ENCODE measurements around the gene AFF3. TPM values are rescaled to one million over a fixed set of nuclear protein-coding genes. Genes with fewer than 3 reads are reported as not detected.

AFF3 gene
- total and polyA plus RNA-seq, 2 of the 8 experiments (the other 6 are each of a cell fraction or from before 2014, with no cell fraction given), result 0.27 to 3.0 TPM

- H3K79me1 ChIP-seq (ENCODE audit: low read depth, low read length), result no peaks in the 10 kb centered on the region
- H3K18ac ChIP-seq (ENCODE audit: extremely low read depth, low read length), result no peak overlapping the region
- H3K4me2 ChIP-seq (ENCODE audit: insufficient read depth in 1 of 2, low read depth in 2 of 2, low read length in 2 of 2), result no peak overlapping the region
- H4K91ac ChIP-seq (replicated peaks; ENCODE audit: insufficient read length, low read length), result no peak overlapping the region
- no peak overlapping the region for H3K4ac ChIP-seq (replicated peaks; ENCODE audit: insufficient read length, low read depth, low read length)
- H2BK5ac ChIP-seq (ENCODE audit: low read depth, low read length), result no peak overlapping the region
- no peaks in the 10 kb centered on the region for H3K36me3 ChIP-seq (ENCODE audit: control insufficient read depth in 2 of 4, insufficient read depth in 4 of 4, low read length in 3 of 4)
- H2BK120ac ChIP-seq (replicated peaks; ENCODE audit: low read depth, low read length), result no peak overlapping the region
- H3K23me2 ChIP-seq (ENCODE audit: low read depth, low read length), result no peaks in the 10 kb centered on the region
- no peaks in the 10 kb centered on the region for H3K79me2 ChIP-seq (ENCODE audit: control insufficient read depth in 1 of 2, insufficient read depth in 2 of 2, low read length in 2 of 2)
- FAIRE-seq (no peak), DNase-seq (ENCODE audit: low read depth in 1 of 2, low spot score in 2 of 2) (no peak)
- peaks cover 0 to 4% (median 0%) of the 10 kb centered on the region in 4 experiments; a peak in 1 of 7 replicates for H3K4me1 ChIP-seq (replicated peaks in 1 of 4; ENCODE audit: control insufficient read depth in 3 of 4, insufficient read depth in 4 of 4, low read length in 3 of 4)
- H3K4me3 ChIP-seq (ENCODE audit: extremely low read depth in 1 of 4, insufficient read depth in 2 of 4, low read depth in 3 of 4, low read length in 4 of 4), result no peak overlapping the region
- no peak overlapping the region for H3K14ac ChIP-seq (ENCODE audit: insufficient read length)
- no peak overlapping the region for H3K23ac ChIP-seq (ENCODE audit: insufficient read length)
- H4K8ac ChIP-seq (ENCODE audit: extremely low read depth, insufficient read depth, low read length), result no peak overlapping the region
- H2BK12ac ChIP-seq (ENCODE audit: low read depth, low read length), result no peak overlapping the region
- H2BK20ac ChIP-seq (ENCODE audit: low read length), result no peak overlapping the region
- H2BK15ac ChIP-seq (ENCODE audit: low read length), result no peak overlapping the region
- H4K20me1 ChIP-seq (replicated peaks in 1 of 2; ENCODE audit: control insufficient read depth in 1 of 2, insufficient read depth in 2 of 2, low read length in 2 of 2), result no peaks in the 10 kb centered on the region
- 90% methylated on average over 6 of the region's 6 CpGs; no CpG with 5 or more reads in 1 of the 2 experiments for WGBS, 2 experiments (ENCODE audit: extremely low coverage in 1 of 2, insufficient coverage in 1 of 2, insufficient read length in 1 of 2, insufficient replicate concordance in 2 of 2, low coverage in 1 of 2, low lambda C conversion rate in 2 of 2, missing lambda C conversion rate in 1 of 2)
- H3K9me3 ChIP-seq (ENCODE audit: insufficient read depth in 2 of 2, low read depth in 1 of 2, low read length in 1 of 2), result no peaks in the 10 kb centered on the region
- H3K9ac ChIP-seq (replicated peaks in 1 of 4; ENCODE audit: extremely low read depth in 1 of 4, low read depth in 3 of 4, low read length in 3 of 4), result no peak overlapping the region
- H2AFZ ChIP-seq (ENCODE audit: low read length), result no peak overlapping the region
- ChIA-PET POLR2A (ENCODE audit: partially characterized antibody) (no interaction called here), CTCF (ENCODE audit: partially characterized antibody) (interaction anchor here (1.2 to 1.4 kb wide), 2 partner anchors 19 to 67 kb away, joined by 3 read pairs; no protein-coding TSS in a partner anchor)
- H4K5ac ChIP-seq (ENCODE audit: insufficient read length, low read depth, low read length), result no peak overlapping the region
- H3K27me3 ChIP-seq (replicated peaks in 1 of 4; ENCODE audit: control insufficient read depth in 3 of 4, extremely low read depth in 1 of 4, insufficient read depth in 3 of 4, low read length in 3 of 4), result no peaks in the 10 kb centered on the region
- H2AK5ac ChIP-seq (ENCODE audit: low read depth, low read length), result no peak overlapping the region
- H3K27ac ChIP-seq (ENCODE audit: low read depth, low read length), result no peak overlapping the region
- no peak overlapping the region for H3K56ac ChIP-seq (replicated peaks; ENCODE audit: insufficient read length, low read depth, low read length)
- TF ChIP-seq, protein P1, sequence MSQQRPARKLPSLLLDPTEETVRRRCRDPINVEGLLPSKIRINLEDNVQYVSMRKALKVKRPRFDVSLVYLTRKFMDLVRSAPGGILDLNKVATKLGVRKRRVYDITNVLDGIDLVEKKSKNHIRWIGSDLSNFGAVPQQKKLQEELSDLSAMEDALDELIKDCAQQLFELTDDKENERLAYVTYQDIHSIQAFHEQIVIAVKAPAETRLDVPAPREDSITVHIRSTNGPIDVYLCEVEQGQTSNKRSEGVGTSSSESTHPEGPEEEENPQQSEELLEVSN (IDR thresholded peaks at IDR 0.05), result no peak
- TF ChIP-seq CHD2 (IDR thresholded peaks at IDR 0.05; ENCODE audit: low read length), result no peak
- TF ChIP-seq YY1 (IDR thresholded peaks at IDR 0.05; ENCODE audit: low read depth, low read length), result no peak
- TF ChIP-seq SIN3A (conservative IDR thresholded peaks at IDR 0.05 in 1 of 2, IDR thresholded peaks at IDR 0.05 in 1 of 2; ENCODE audit: low read depth in 1 of 2, low read length in 2 of 2), result no peak
- TF ChIP-seq GABPA (IDR thresholded peaks at IDR 0.05; ENCODE audit: borderline replicate concordance, insufficient read depth, low read length), result no peak
- TF ChIP-seq KDM4A (IDR thresholded peaks at IDR 0.05; ENCODE audit: low read depth, low read length, severe bottlenecking), result no peak
- no peak for TF ChIP-seq SP4 (IDR thresholded peaks at IDR 0.05; ENCODE audit: low read length)
- no peak for TF ChIP-seq FOSL1 (IDR thresholded peaks at IDR 0.05; ENCODE audit: insufficient read depth, low read depth, low read length)
- no peak for TF ChIP-seq EGR1 (IDR thresholded peaks at IDR 0.05; ENCODE audit: borderline replicate concordance, low read depth, low read length)
- no peak for TF ChIP-seq TCF12 (IDR thresholded peaks at IDR 0.05; ENCODE audit: low read depth, low read length)
- TF ChIP-seq RAD21 (IDR thresholded peaks at IDR 0.05 in 1 of 2, conservative IDR thresholded peaks at IDR 0.05 in 1 of 2; ENCODE audit: low read depth in 2 of 2, low read length in 2 of 2), result no peak
Measured at GRCh38 chr2:99836690-99837605, 305.4 kb downstream of the AFF3 start.
